ENCODE measurements around the gene GRM1.

Gene GRM1

GRCh38 chr6:146341493-146342230 is 312.8 kb downstream of the GRM1 start:
- no CpG with 5 or more reads among the region's 7 CpGs for WGBS (ENCODE audit: insufficient coverage, insufficient read length)
- Histone ChIP-seq H3K27me3 (ENCODE audit: control insufficient read depth, insufficient read depth, low read length) (no peaks in the 10 kb centered on the region), H3K4me1 (ENCODE audit: control insufficient read depth, insufficient read depth, low read length) (no peaks in the 10 kb centered on the region; the same call in 1 of the 2 replicates), H3K4me3 (ENCODE audit: low read length) (no peak overlapping the region), H3K36me3 (ENCODE audit: control insufficient read depth, insufficient read depth, low read length) (no peaks in the 10 kb centered on the region), H3K9me3 (ENCODE audit: control insufficient read depth, insufficient read depth, low read length) (no peaks in the 10 kb centered on the region), H3K27ac (ENCODE audit: low read length) (no peak overlapping the region)
- no peak for DNase-seq (ENCODE audit: low read depth, low spot score)

GRCh38 chr6:146345598-146345997 is 316.7 kb downstream of the GRM1 start:
- no peak overlapping the region for H3K27ac ChIP-seq (ENCODE audit: low read length)
- no peaks in the 10 kb centered on the region; the same call in 1 of the 2 replicates for H3K4me1 ChIP-seq (ENCODE audit: control insufficient read depth, insufficient read depth, low read length)
- no peak for DNase-seq (ENCODE audit: low read depth, low spot score)
- no peaks in the 10 kb centered on the region for H3K9me3 ChIP-seq (ENCODE audit: control insufficient read depth, insufficient read depth, low read length)
- H3K27me3 ChIP-seq (ENCODE audit: control insufficient read depth, insufficient read depth, low read length) = no peaks in the 10 kb centered on the region
- no peaks in the 10 kb centered on the region for H3K36me3 ChIP-seq (ENCODE audit: control insufficient read depth, insufficient read depth, low read length)
- no peak overlapping the region for H3K4me3 ChIP-seq (ENCODE audit: low read length)
- no CpG with 5 or more reads among the region's 1 CpG for WGBS (ENCODE audit: insufficient coverage, insufficient read length)

- Histone ChIP-seq H3K9me3 (ENCODE audit: control insufficient read depth, insufficient read depth, low read length) (no peaks in the 10 kb centered on the region), H3K27me3 (ENCODE audit: control insufficient read depth, insufficient read depth, low read length) (no peaks in the 10 kb centered on the region), H3K36me3 (ENCODE audit: control insufficient read depth, insufficient read depth, low read length) (no peaks in the 10 kb centered on the region), H3K4me3 (ENCODE audit: low read length) (no peak overlapping the region), H3K27ac (ENCODE audit: low read length) (no peak overlapping the region), H3K4me1 (ENCODE audit: control insufficient read depth, insufficient read depth, low read length) (no peaks in the 10 kb centered on the region; the same call in 1 of the 2 replicates)
- no CpG with 5 or more reads among the region's 2 CpGs for WGBS (ENCODE audit: insufficient coverage, insufficient read length)
- DNase-seq (ENCODE audit: low read depth, low spot score) = no peak
These were observed 318.2 kb downstream of the GRM1 start for GRCh38 chr6:146347090-146347489.

GRCh38 chr6:146347690-146348089 is 318.8 kb downstream of the GRM1 start:
- H3K27ac ChIP-seq (ENCODE audit: low read length) = no peak overlapping the region
- no peaks in the 10 kb centered on the region for H3K9me3 ChIP-seq (ENCODE audit: control insufficient read depth, insufficient read depth, low read length)
- no peaks in the 10 kb centered on the region for H3K36me3 ChIP-seq (ENCODE audit: control insufficient read depth, insufficient read depth, low read length)
- H3K4me3 ChIP-seq (ENCODE audit: low read length) = no peak overlapping the region
- no CpG with 5 or more reads among the region's 3 CpGs for WGBS (ENCODE audit: insufficient coverage, insufficient read length)
- no peaks in the 10 kb centered on the region; the same call in 1 of the 2 replicates for H3K4me1 ChIP-seq (ENCODE audit: control insufficient read depth, insufficient read depth, low read length)
- H3K27me3 ChIP-seq (ENCODE audit: control insufficient read depth, insufficient read depth, low read length) = no peaks in the 10 kb centered on the region
- no peak for DNase-seq (ENCODE audit: low read depth, low spot score)

GRCh38 chr6:146351018-146351417 is 322.2 kb downstream of the GRM1 start:
- no peaks in the 10 kb centered on the region for H3K27me3 ChIP-seq (ENCODE audit: control insufficient read depth, insufficient read depth, low read length)
- H3K9me3 ChIP-seq (ENCODE audit: control insufficient read depth, insufficient read depth, low read length) = no peaks in the 10 kb centered on the region
- no peaks in the 10 kb centered on the region for H3K36me3 ChIP-seq (ENCODE audit: control insufficient read depth, insufficient read depth, low read length)
- no CpG with 5 or more reads among the region's 3 CpGs for WGBS (ENCODE audit: insufficient coverage, insufficient read length)
- no peak for DNase-seq (ENCODE audit: low read depth, low spot score)
- no peak overlapping the region for H3K27ac ChIP-seq (ENCODE audit: low read length)
- peaks cover 2% of the 10 kb centered on the region; the same call in 1 of the 2 replicates for H3K4me1 ChIP-seq (ENCODE audit: control insufficient read depth, insufficient read depth, low read length)
- no peak overlapping the region for H3K4me3 ChIP-seq (ENCODE audit: low read length)

GRCh38 chr6:146352163-146352562 is 323.3 kb downstream of the GRM1 start:
- no peaks in the 10 kb centered on the region for H3K9me3 ChIP-seq (ENCODE audit: control insufficient read depth, insufficient read depth, low read length)
- H3K4me1 ChIP-seq (ENCODE audit: control insufficient read depth, insufficient read depth, low read length) = peaks cover 2% of the 10 kb centered on the region; the same call in 1 of the 2 replicates
- no peak overlapping the region for H3K4me3 ChIP-seq (ENCODE audit: low read length)
- DNase-seq (ENCODE audit: low read depth, low spot score) = no peak
- WGBS (ENCODE audit: insufficient coverage, insufficient read length) = no CpG with 5 or more reads among the region's 5 CpGs
- H3K36me3 ChIP-seq (ENCODE audit: control insufficient read depth, insufficient read depth, low read length) = no peaks in the 10 kb centered on the region
- H3K27ac ChIP-seq (ENCODE audit: low read length) = no peak overlapping the region
- no peaks in the 10 kb centered on the region for H3K27me3 ChIP-seq (ENCODE audit: control insufficient read depth, insufficient read depth, low read length)

GRCh38 chr6:146354451-146354850 is 325.6 kb downstream of the GRM1 start:
- H3K36me3 ChIP-seq (ENCODE audit: control insufficient read depth, insufficient read depth, low read length) = no peaks in the 10 kb centered on the region
- peaks cover 2% of the 10 kb centered on the region; the same call in 1 of the 2 replicates for H3K4me1 ChIP-seq (ENCODE audit: control insufficient read depth, insufficient read depth, low read length)
- H3K4me3 ChIP-seq (ENCODE audit: low read length) = no peak overlapping the region
- WGBS (ENCODE audit: insufficient coverage, insufficient read length) = no CpG with 5 or more reads among the region's 3 CpGs
- no peaks in the 10 kb centered on the region for H3K27me3 ChIP-seq (ENCODE audit: control insufficient read depth, insufficient read depth, low read length)
- no peak for DNase-seq (ENCODE audit: low read depth, low spot score)
- H3K27ac ChIP-seq (ENCODE audit: low read length) = no peak overlapping the region
- H3K9me3 ChIP-seq (ENCODE audit: control insufficient read depth, insufficient read depth, low read length) = no peaks in the 10 kb centered on the region

GRCh38 chr6:146355521-146356100 is 326.7 kb downstream of the GRM1 start:
- Histone ChIP-seq H3K4me1 (ENCODE audit: control insufficient read depth, insufficient read depth, low read length) (peaks cover 2% of the 10 kb centered on the region; the same call in 1 of the 2 replicates), H3K27ac (ENCODE audit: low read length) (no peak overlapping the region)
- DNase-seq (ENCODE audit: low read depth, low spot score) = no peak

GRCh38 chr6:146357578-146358430 is 328.9 kb downstream of the GRM1 start:
- no peak for DNase-seq (ENCODE audit: low read depth, low spot score)
- no peak overlapping the region for H3K27ac ChIP-seq (ENCODE audit: low read length)
- no peaks in the 10 kb centered on the region for H3K36me3 ChIP-seq (ENCODE audit: control insufficient read depth, insufficient read depth, low read length)
- no peak overlapping the region for H3K4me3 ChIP-seq (ENCODE audit: low read length)
- peaks cover 2% of the 10 kb centered on the region; the same call in 1 of the 2 replicates for H3K4me1 ChIP-seq (ENCODE audit: control insufficient read depth, insufficient read depth, low read length)
- no peaks in the 10 kb centered on the region for H3K9me3 ChIP-seq (ENCODE audit: control insufficient read depth, insufficient read depth, low read length)
- no CpG with 5 or more reads among the region's 8 CpGs for WGBS (ENCODE audit: insufficient coverage, insufficient read length)
- no peaks in the 10 kb centered on the region for H3K27me3 ChIP-seq (ENCODE audit: control insufficient read depth, insufficient read depth, low read length)

More at GRCh38 chr6:146355521-146356100, 326.7 kb downstream of the GRM1 start:
- Histone ChIP-seq H3K4me3 (ENCODE audit: low read length) (no peak overlapping the region), H3K9me3 (ENCODE audit: control insufficient read depth, insufficient read depth, low read length) (no peaks in the 10 kb centered on the region), H3K36me3 (ENCODE audit: control insufficient read depth, insufficient read depth, low read length) (no peaks in the 10 kb centered on the region), H3K27me3 (ENCODE audit: control insufficient read depth, insufficient read depth, low read length) (no peaks in the 10 kb centered on the region)
- no CpG with 5 or more reads among the region's 4 CpGs for WGBS (ENCODE audit: insufficient coverage, insufficient read length)

GRCh38 chr6:146358431-146359046 is 329.7 kb downstream of the GRM1 start:
- no peaks in the 10 kb centered on the region for H3K36me3 ChIP-seq (ENCODE audit: control insufficient read depth, insufficient read depth, low read length)
- H3K4me1 ChIP-seq (ENCODE audit: control insufficient read depth, insufficient read depth, low read length) = peaks cover 2% of the 10 kb centered on the region; the same call in 1 of the 2 replicates
- H3K9me3 ChIP-seq (ENCODE audit: control insufficient read depth, insufficient read depth, low read length) = no peaks in the 10 kb centered on the region
- no peak overlapping the region for H3K4me3 ChIP-seq (ENCODE audit: low read length)
- no peaks in the 10 kb centered on the region for H3K27me3 ChIP-seq (ENCODE audit: control insufficient read depth, insufficient read depth, low read length)
- H3K27ac ChIP-seq (ENCODE audit: low read length) = no peak overlapping the region
- no peak for DNase-seq (ENCODE audit: low read depth, low spot score)
- no CpG with 5 or more reads among the region's 3 CpGs for WGBS (ENCODE audit: insufficient coverage, insufficient read length)

All from iPS DF 6.9 (cell line).